Activated T-cell treated with anti-CD3 and anti-CD28 coated beads, Interleukin-2, amount 50 U/mL, for 1 hour (primary cell): ENCODE results near the gene FIGNL1.

Experiments
- DNase-seq: peaks from one replicate; pipeline ENCODE4 v3.0.0-alpha.2; 2020

The FIGNL1 gene

DNA sequence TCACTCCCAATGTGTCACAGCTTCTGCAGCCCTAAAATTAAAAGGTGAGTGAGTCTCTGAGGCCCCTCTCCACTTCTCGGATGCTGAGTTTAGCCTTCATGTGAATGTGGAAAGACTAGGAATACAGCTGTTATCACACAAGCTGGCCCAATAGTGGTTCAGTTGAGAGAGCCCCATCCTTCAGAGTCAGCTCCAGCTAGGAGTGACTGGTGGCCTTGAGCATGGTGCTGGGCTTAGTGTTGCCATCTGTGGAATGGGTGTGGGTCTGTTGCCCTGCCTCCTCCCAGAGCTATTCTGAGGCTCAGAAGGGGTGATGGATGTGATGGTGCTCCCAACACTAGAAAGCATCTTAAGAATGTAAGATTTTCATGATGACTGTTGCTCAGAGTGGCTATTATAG, 55.8 kb downstream of the FIGNL1 start:
- peak; percentile 18 for DNase-seq
